Fibroblast of lung (primary cell): Measurements from ENCODE around the gene IL2RA.
"Not testable (repeated sequence)": the region's sequence is repeated elsewhere in the genome, so short reads cannot be mapped to it uniquely, and the experiment has no call there.

Source experiments
- EZH2 ChIP-seq: IDR thresholded peaks from 2 replicates; pipeline ENCODE4 v1.5.1; 2012; ENCODE audit warnings: low read length, control low read depth, mild to moderate bottlenecking; ENCODE audit errors: missing control alignments
- TF ChIP-seq, protein P1 (sequence below), 2 donors: IDR thresholded peaks in 1 of 2; conservative IDR thresholded peaks in 1 of 2; 1 replicate in 1 of 2; 2 replicates in 1 of 2; pipeline ENCODE4 v1.5.1; 2011 to 2012; ENCODE audit warnings: low read length in 2 of 2, control low read depth in 1 of 2, inconsistent platforms in 1 of 2, low read depth in 1 of 2, mild to moderate bottlenecking in 1 of 2

- TF ChIP-seq, protein P1, sequence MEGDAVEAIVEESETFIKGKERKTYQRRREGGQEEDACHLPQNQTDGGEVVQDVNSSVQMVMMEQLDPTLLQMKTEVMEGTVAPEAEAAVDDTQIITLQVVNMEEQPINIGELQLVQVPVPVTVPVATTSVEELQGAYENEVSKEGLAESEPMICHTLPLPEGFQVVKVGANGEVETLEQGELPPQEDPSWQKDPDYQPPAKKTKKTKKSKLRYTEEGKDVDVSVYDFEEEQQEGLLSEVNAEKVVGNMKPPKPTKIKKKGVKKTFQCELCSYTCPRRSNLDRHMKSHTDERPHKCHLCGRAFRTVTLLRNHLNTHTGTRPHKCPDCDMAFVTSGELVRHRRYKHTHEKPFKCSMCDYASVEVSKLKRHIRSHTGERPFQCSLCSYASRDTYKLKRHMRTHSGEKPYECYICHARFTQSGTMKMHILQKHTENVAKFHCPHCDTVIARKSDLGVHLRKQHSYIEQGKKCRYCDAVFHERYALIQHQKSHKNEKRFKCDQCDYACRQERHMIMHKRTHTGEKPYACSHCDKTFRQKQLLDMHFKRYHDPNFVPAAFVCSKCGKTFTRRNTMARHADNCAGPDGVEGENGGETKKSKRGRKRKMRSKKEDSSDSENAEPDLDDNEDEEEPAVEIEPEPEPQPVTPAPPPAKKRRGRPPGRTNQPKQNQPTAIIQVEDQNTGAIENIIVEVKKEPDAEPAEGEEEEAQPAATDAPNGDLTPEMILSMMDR (conservative IDR thresholded peaks at IDR 0.05 in 1 of 2, IDR thresholded peaks at IDR 0.05 in 1 of 2; ENCODE audit: low read depth in 1 of 2, low read length in 2 of 2): not testable (repeated sequence)
- not testable (repeated sequence) for TF ChIP-seq EZH2
These were observed 45.4 kb upstream of the IL2RA start for GRCh38 chr10:6107616-6108015.
